Fibroblast of lung (primary cell): ENCODE measurements around the gene GOLPH3. TPM values are rescaled to one million over a fixed set of nuclear protein-coding genes. Genes with fewer than 3 reads are reported as not detected.

Experiments used
- DNase-seq, 2 donors: peaks; one replicate each; pipeline versions ENCODE4 v3.0.0 to v3.0.0-alpha.2; 2010; ENCODE audit warnings: low read depth in 2 of 2
- H2AFZ ChIP-seq: 2 replicates; pipeline ENCODE4 v1.5.1; 2012; ENCODE audit warnings: low read length, control low read depth, inconsistent platforms
- H3K27ac ChIP-seq: 2 replicates; pipeline ENCODE4 v1.5.1; 2011; ENCODE audit warnings: low read length, control low read depth; ENCODE audit not compliant: insufficient read depth
- H3K27me3 ChIP-seq: 2 replicates; pipeline ENCODE4 v1.5.1; 2011; ENCODE audit warnings: mild to moderate bottlenecking, low read length; ENCODE audit not compliant: control insufficient read depth, insufficient read depth
- H3K36me3 ChIP-seq: 2 replicates; pipeline ENCODE4 v1.5.1; 2011; ENCODE audit warnings: low read length; ENCODE audit not compliant: control insufficient read depth, insufficient read depth
- H3K4me1 ChIP-seq: 2 replicates; pipeline ENCODE4 v1.5.1; 2011; ENCODE audit warnings: low read length; ENCODE audit not compliant: control insufficient read depth, insufficient read depth; ENCODE audit errors: extremely low read depth
- H3K4me2 ChIP-seq: 2 replicates; pipeline ENCODE4 v1.5.1; 2011; ENCODE audit warnings: low read length, control low read depth; ENCODE audit not compliant: insufficient read depth; ENCODE audit errors: extremely low read depth
- H3K4me3 ChIP-seq, 4 experiments: fragments of 200-600 bp in 1 of 4; sonication (generic) in 1 of 4; replicated peaks in 1 of 4; 2 replicates each; pipeline ENCODE4 v1.5.1; 2011 to 2016; ENCODE audit warnings: low read length in 4 of 4, low read depth in 3 of 4, mild to moderate bottlenecking in 3 of 4, control low read depth in 2 of 4, inconsistent platforms in 1 of 4, mixed read lengths in 1 of 4; ENCODE audit not compliant: insufficient read depth in 1 of 4; ENCODE audit errors: control extremely low read depth in 1 of 4
- H3K79me2 ChIP-seq: 2 replicates; pipeline ENCODE4 v1.5.1; 2012; ENCODE audit warnings: mild to moderate bottlenecking, low read length, inconsistent platforms; ENCODE audit not compliant: control insufficient read depth, insufficient read depth
- H3K9ac ChIP-seq: 2 replicates; pipeline ENCODE4 v1.5.1; 2011; ENCODE audit warnings: mild to moderate bottlenecking, low read length, control low read depth; ENCODE audit not compliant: insufficient read depth
- H3K9me3 ChIP-seq: 2 replicates; pipeline ENCODE4 v1.5.1; 2012; ENCODE audit warnings: low read depth, low read length; ENCODE audit not compliant: control insufficient read depth, insufficient read depth
- H4K20me1 ChIP-seq: 2 replicates; pipeline ENCODE4 v1.5.1; 2011; ENCODE audit warnings: low read length; ENCODE audit not compliant: control insufficient read depth, insufficient read depth; ENCODE audit errors: extremely low read depth
- EZH2 ChIP-seq: IDR thresholded peaks from 2 replicates; pipeline ENCODE4 v1.5.1; 2012; ENCODE audit warnings: low read length, control low read depth, mild to moderate bottlenecking; ENCODE audit errors: missing control alignments
- polyA plus RNA-seq, 2 donors: library from polyadenylated mRNA; depleted of rRNA in 1 of 2; stranded (reverse) in 1 of 2; unstranded in 1 of 2; fragments of >200 nt; gene quantifications; 2 replicates each; pipeline ENCODE4 v1.2.1, GENCODE V29; 2011 to 2012; ENCODE audit warnings: missing spikeins in 1 of 2
- total RNA-seq: library from RNA; depleted of rRNA; stranded (reverse); fragments of >200 nt; gene quantifications from 2 replicates; pipeline ENCODE4 v1.2.1, GENCODE V29; 2014
- TF ChIP-seq, protein P1 (sequence below), 2 donors: IDR thresholded peaks in 1 of 2; conservative IDR thresholded peaks in 1 of 2; 1 replicate in 1 of 2; 2 replicates in 1 of 2; pipeline ENCODE4 v1.5.1; 2011 to 2012; ENCODE audit warnings: low read length in 2 of 2, control low read depth in 1 of 2, inconsistent platforms in 1 of 2, low read depth in 1 of 2, mild to moderate bottlenecking in 1 of 2

The GOLPH3 gene
- total and polyA plus RNA-seq, 2 donors (not counting 1 experiment from before 2014, with no cell fraction given), result 81.4 to 103 TPM

DNA sequence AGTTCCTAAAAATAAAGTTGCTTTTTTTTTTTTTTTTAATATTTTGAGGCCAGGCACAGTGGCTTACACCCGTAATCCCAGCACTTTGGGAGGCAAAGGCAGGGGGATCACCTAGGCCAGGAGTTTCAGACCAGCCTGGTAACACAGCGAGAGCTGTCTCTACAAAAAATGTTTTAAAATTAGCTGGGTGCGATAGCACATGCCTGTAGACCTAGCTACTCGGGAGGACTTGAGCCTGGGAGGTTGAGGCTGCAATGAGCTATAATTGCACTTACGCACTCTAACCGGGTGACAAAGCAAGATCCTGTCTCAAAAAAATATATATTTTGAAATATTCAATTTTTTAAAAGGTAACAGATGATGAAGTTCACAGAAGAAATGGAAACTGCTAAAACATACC, 22.9 kb downstream of the GOLPH3 start:
- H3K36me3 ChIP-seq, result no peaks in the 10 kb centered on the region
- H3K4me2 ChIP-seq, result no peak overlapping the region
- peaks cover 97% of the 10 kb centered on the region for H3K79me2 ChIP-seq
- no peaks in the 10 kb centered on the region for H4K20me1 ChIP-seq
- no peak for DNase-seq
- H3K4me1 ChIP-seq, result peaks cover 3% of the 10 kb centered on the region
- H3K9ac ChIP-seq, result no peak overlapping the region
- no peak overlapping the region for H2AFZ ChIP-seq
- no peak for TF ChIP-seq EZH2
- TF ChIP-seq, protein P1, sequence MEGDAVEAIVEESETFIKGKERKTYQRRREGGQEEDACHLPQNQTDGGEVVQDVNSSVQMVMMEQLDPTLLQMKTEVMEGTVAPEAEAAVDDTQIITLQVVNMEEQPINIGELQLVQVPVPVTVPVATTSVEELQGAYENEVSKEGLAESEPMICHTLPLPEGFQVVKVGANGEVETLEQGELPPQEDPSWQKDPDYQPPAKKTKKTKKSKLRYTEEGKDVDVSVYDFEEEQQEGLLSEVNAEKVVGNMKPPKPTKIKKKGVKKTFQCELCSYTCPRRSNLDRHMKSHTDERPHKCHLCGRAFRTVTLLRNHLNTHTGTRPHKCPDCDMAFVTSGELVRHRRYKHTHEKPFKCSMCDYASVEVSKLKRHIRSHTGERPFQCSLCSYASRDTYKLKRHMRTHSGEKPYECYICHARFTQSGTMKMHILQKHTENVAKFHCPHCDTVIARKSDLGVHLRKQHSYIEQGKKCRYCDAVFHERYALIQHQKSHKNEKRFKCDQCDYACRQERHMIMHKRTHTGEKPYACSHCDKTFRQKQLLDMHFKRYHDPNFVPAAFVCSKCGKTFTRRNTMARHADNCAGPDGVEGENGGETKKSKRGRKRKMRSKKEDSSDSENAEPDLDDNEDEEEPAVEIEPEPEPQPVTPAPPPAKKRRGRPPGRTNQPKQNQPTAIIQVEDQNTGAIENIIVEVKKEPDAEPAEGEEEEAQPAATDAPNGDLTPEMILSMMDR (conservative IDR thresholded peaks at IDR 0.05 in 1 of 2, IDR thresholded peaks at IDR 0.05 in 1 of 2; ENCODE audit: low read depth in 1 of 2, low read length in 2 of 2), result no peak
- no peak overlapping the region for H3K27ac ChIP-seq
- H3K9me3 ChIP-seq, result no peaks in the 10 kb centered on the region
- H3K27me3 ChIP-seq, result no peaks in the 10 kb centered on the region
- no peak overlapping the region for H3K4me3 ChIP-seq

DNA sequence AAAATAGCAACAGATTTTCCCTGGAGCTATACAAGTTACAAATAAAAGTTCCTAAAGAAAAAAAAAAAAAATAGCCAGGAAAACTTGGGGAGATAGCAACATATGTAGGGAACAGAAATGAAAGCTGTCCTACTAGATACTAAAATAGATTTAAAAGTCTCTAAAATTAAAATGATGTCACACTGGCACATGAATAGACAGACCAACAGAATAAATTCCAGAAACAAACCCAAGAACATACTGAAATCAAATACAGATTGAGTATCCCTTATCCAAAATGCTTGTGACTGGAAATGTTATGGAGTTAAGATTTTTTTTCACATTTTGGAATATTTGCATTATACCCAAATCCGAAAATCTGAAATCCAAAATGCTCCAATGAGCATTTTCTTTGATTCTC, 23.8 kb downstream of the GOLPH3 start:
- TF ChIP-seq, protein P1 (conservative IDR thresholded peaks at IDR 0.05 in 1 of 2, IDR thresholded peaks at IDR 0.05 in 1 of 2; ENCODE audit: low read depth in 1 of 2, low read length in 2 of 2), result no peak
- TF ChIP-seq EZH2, result no peak
- H3K27me3 ChIP-seq, result no peaks in the 10 kb centered on the region
- no peaks in the 10 kb centered on the region for H4K20me1 ChIP-seq
- peaks cover 3% of the 10 kb centered on the region for H3K4me1 ChIP-seq
- no peak overlapping the region for H3K4me2 ChIP-seq
- no peaks in the 10 kb centered on the region for H3K36me3 ChIP-seq
- no peak for DNase-seq
- H3K9ac ChIP-seq, result no peak overlapping the region
- H3K4me3 ChIP-seq, result no peak overlapping the region
- no peak overlapping the region for H2AFZ ChIP-seq
- no peak overlapping the region for H3K27ac ChIP-seq
- H3K79me2 ChIP-seq, result peaks cover 97% of the 10 kb centered on the region
- H3K9me3 ChIP-seq, result no peaks in the 10 kb centered on the region

DNA sequence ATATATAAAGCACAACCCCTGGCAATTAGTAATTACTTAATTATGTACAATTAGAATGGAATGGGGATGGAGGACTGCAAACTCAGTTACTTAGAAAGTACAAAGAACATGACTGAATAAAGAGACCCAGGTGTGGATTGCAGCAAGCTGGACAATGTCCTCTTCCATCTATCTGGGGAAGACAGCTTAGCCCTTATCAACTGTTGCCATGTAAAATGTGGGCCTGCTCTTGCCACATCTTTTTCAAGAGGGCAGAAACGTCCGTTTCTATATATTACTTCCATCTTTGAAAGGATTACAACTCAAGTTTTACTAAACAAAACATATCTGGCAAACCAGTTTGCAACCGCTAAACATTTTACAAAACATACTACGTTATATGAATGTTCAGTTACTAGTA, 26.2 kb downstream of the GOLPH3 start:
- no peak for TF ChIP-seq EZH2
- TF ChIP-seq, protein P1 (conservative IDR thresholded peaks at IDR 0.05 in 1 of 2, IDR thresholded peaks at IDR 0.05 in 1 of 2; ENCODE audit: low read depth in 1 of 2, low read length in 2 of 2), result no peak
- no peaks in the 10 kb centered on the region for H3K9me3 ChIP-seq
- no peak overlapping the region for H3K9ac ChIP-seq
- no peak overlapping the region for H3K4me3 ChIP-seq
- H2AFZ ChIP-seq, result no peak overlapping the region
- H4K20me1 ChIP-seq, result peaks cover 2% of the 10 kb centered on the region
- H3K27ac ChIP-seq, result no peak overlapping the region
- no peaks in the 10 kb centered on the region for H3K36me3 ChIP-seq
- no peak for DNase-seq
- H3K79me2 ChIP-seq, result peaks cover 93% of the 10 kb centered on the region
- H3K4me2 ChIP-seq, result no peak overlapping the region
- no peaks in the 10 kb centered on the region for H3K27me3 ChIP-seq
- no peaks in the 10 kb centered on the region for H3K4me1 ChIP-seq
